SJCRH30 (cell line): Measurements from ENCODE around the gene DMBX1. TPM values are rescaled to one million over a fixed set of nuclear protein-coding genes. Genes with fewer than 3 reads are reported as not detected.

ENCODE experiments used
- DNase-seq, 2 experiments: peaks; one replicate each; pipeline ENCODE4 v3.0.0-alpha.2; 2015 to 2020
- H3K27ac ChIP-seq: fragments of 250-450 bp; sonication (Bioruptor Pico); 2 replicates; pipeline ENCODE4 v1.5.1; 2020; ENCODE audit warnings: mild to moderate bottlenecking, moderate library complexity
- H3K27me3 ChIP-seq: fragments of 250-450 bp; sonication (Bioruptor Pico); 2 replicates; pipeline ENCODE4 v1.5.1; 2020; ENCODE audit warnings: mild to moderate bottlenecking, moderate library complexity
- H3K36me3 ChIP-seq: fragments of 250-450 bp; sonication (Bioruptor Pico); 2 replicates; pipeline ENCODE4 v1.5.1; 2020; ENCODE audit warnings: mild to moderate bottlenecking, moderate library complexity
- H3K4me1 ChIP-seq: fragments of 250-450 bp; sonication (Bioruptor Pico); 2 replicates; pipeline ENCODE4 v1.5.1; 2020; ENCODE audit warnings: mild to moderate bottlenecking, moderate library complexity
- H3K4me3 ChIP-seq: fragments of 250-450 bp; sonication (Bioruptor Pico); 2 replicates; pipeline ENCODE4 v1.5.1; 2020; ENCODE audit warnings: mild to moderate bottlenecking, moderate library complexity
- H3K9me3 ChIP-seq: fragments of 250-450 bp; sonication (Bioruptor Pico); replicated peaks from 2 replicates; pipeline ENCODE4 v1.5.1; 2020; ENCODE audit warnings: mild to moderate bottlenecking, moderate library complexity
- total RNA-seq: library from RNA; depleted of rRNA; stranded (reverse); fragments of >200 nt; shearing (Covaris generic); gene quantifications from 2 replicates; pipeline ENCODE4 v1.2.3, GENCODE V29; 2014

DMBX1 gene
- total RNA-seq, 1 experiment from 2014 or later, result not detected

DNA sequence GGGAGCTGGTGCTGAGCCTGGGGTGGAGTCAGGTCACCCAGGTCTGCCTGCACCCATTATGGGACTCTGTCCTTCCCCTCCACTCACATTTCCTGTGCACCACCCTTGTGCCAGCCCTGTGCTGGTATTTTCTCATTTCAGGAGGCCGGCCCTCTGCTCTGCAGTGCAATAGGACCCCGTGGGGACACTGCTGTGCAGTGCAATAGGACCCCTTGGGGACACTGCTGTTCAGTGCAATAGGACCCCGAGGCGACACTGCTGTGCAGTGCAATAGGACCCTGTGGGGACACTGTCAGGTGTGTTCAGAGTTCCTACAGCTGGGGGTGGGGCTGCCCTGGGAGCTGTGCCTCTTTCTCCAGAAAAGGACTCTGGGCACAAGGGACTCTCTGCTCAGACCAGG lies 36.2 kb upstream of the DMBX1 start:
- Histone ChIP-seq H3K27ac (no peak overlapping the region), H3K4me3 (no peak overlapping the region), H3K4me1 (no peaks in the 10 kb centered on the region), H3K9me3 (no peaks in the 10 kb centered on the region), H3K36me3 (no peaks in the 10 kb centered on the region), H3K27me3 (peaks cover 11% of the 10 kb centered on the region)
- no peak for DNase-seq

DNA sequence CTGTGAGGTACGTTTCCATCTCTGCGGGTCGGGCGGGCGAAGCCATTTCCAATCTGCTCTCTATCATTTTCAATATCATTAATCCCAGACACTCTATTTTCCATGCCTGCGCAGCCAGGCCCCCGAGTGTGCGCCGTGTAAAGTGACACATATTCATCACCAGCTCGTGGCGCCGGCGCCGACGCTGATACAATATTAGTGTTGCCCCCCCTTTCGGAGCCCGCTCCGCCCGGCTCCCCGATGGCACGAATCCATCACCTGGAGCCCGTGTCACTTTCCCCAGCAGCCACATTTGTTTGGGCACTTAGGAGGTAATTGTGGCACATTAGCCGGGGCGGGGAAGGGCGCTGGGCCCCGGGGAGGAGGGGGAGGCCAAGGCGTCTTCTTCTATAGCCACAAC lies 33.7 kb upstream of the DMBX1 start:
- Histone ChIP-seq H3K36me3 (no peaks in the 10 kb centered on the region), H3K27me3 (peaks cover 26% of the 10 kb centered on the region), H3K4me1 (no peaks in the 10 kb centered on the region), H3K27ac (no peak overlapping the region), H3K9me3 (no peaks in the 10 kb centered on the region), H3K4me3 (no peak overlapping the region)
- no peak for DNase-seq

DNA sequence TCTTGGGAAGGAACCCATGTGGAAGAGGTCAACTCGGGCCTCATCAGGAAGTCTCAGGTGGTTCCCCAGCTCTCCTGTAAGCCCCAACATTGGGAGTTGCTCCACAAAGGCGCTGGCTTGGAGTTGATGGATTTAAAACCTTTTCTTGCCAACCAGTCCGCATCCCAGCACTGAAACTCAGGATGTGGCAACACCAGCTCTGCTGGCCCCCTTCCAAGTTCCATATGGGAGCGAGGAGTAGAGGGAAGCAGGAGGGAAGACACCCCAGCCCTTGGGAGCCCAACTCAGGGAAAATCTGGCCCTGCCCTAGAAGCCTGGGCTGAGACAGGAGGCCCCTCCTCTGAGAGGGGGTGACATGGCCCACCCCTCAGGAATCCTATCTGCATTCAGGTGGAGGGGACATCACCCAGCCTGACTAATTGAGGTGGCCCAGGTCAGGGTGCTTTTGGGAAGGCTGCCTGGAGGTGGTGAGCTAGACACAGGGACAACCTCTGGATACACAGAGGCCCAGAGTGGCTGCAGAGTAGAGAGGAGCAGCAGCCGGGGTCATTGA lies 33.1 kb upstream of the DMBX1 start:
- H3K27ac ChIP-seq, result no peak overlapping the region
- H3K36me3 ChIP-seq, result no peaks in the 10 kb centered on the region
- H3K4me1 ChIP-seq, result no peaks in the 10 kb centered on the region
- peaks cover 29% of the 10 kb centered on the region for H3K27me3 ChIP-seq
- H3K4me3 ChIP-seq, result no peak overlapping the region
- no peaks in the 10 kb centered on the region for H3K9me3 ChIP-seq
- DNase-seq, result no peak

DNA sequence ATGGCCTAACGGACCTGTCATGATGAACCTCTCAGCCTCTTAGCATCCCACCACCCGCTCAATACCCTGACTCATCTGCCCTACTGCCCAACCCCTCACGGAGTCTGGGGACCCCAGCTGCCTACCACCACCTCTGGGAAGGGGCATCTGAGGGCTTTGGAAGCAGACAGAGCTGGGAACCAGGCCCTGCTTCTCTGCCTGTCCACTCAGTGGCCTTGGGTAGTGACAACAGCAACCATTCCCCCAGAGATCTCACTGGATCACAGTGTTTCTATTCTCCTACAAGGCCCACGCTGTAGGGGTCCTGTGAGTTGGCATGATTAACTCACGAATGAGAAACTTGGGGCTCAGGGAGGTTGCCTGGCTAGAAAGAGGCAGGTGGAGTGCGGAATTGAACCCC lies 32.5 kb upstream of the DMBX1 start:
- peaks cover 5% of the 10 kb centered on the region; the same call in 1 of the 2 replicates for H3K4me1 ChIP-seq
- H3K27ac ChIP-seq, result no peak overlapping the region
- no peaks in the 10 kb centered on the region for H3K36me3 ChIP-seq
- no peaks in the 10 kb centered on the region for H3K9me3 ChIP-seq
- no peak for DNase-seq
- H3K27me3 ChIP-seq, result peaks cover 34% of the 10 kb centered on the region
- H3K4me3 ChIP-seq, result no peak overlapping the region

DNA sequence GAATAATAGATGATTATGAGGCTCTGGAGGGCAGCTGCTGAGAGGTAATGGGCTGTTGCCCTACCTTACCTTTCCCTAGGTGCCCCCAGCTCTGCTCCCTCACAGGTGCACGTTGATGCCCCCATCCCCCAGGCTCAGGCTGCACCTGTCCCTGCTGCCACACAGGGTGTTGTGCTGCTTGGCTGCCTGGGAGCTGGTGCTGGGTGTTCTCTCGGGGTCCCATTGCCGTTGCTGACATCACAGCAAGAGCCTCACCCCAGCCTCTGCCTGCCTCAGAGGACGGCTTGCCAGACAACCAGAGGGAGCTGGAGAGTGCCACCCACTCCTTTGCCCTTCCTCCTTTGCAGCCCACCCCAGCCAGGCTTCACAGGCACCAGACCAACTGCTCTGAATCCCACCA lies 31.4 kb upstream of the DMBX1 start:
- Histone ChIP-seq H3K27ac (no peak overlapping the region), H3K36me3 (no peaks in the 10 kb centered on the region), H3K4me3 (no peak overlapping the region), H3K9me3 (no peaks in the 10 kb centered on the region), H3K27me3 (peaks cover 36% of the 10 kb centered on the region), H3K4me1 (peaks cover 8% of the 10 kb centered on the region; the same call in 1 of the 2 replicates)
- no peak for DNase-seq

DNA sequence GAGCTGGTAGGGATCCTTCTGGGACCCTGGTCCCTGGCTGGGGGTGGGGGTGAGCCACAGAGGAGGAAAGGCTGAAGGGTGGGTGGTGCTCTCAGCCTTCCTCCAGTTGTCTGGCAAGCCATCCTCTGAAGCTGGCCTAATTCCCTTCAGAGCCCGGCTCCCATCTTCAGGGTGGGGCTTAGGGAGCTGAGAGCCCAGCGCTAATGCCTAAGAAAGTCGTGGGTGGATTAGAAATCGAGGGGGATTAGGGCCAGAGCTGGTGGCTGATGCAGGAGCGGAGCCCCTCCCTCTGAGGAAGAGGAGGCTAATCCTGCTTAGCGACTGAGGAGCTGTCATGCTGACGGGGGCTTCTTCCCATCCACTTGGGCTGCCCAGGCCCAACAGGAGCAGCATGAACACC lies 30.8 kb upstream of the DMBX1 start:
- Histone ChIP-seq H3K4me3 (no peak overlapping the region), H3K36me3 (no peaks in the 10 kb centered on the region), H3K4me1 (peaks cover 8% of the 10 kb centered on the region; the same call in 1 of the 2 replicates), H3K9me3 (no peaks in the 10 kb centered on the region), H3K27ac (no peak overlapping the region), H3K27me3 (peaks cover 29% of the 10 kb centered on the region)
- no peak for DNase-seq

DNA sequence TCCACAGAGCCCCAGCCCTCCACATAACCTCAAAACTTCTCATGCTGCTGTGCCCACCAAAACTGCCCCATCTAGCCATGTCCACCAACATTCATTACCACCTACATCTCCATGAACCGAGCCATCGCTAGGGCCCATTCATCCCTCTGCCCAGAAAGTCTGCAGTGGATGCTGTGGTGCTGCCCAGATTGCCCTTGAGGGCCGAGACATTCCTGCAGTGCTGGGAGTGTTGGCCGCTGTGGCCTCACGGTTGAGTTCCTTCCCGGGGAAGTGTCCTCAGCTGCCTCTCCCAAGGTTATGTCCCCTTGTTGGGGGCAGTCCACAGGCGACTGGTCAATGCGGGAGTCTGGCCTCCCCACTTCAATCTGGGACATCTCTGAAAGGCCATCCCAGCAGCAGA lies 30.3 kb upstream of the DMBX1 start:
- Histone ChIP-seq H3K9me3 (no peaks in the 10 kb centered on the region), H3K4me1 (peaks cover 8% of the 10 kb centered on the region; the same call in 1 of the 2 replicates), H3K27me3 (peaks cover 29% of the 10 kb centered on the region), H3K36me3 (no peaks in the 10 kb centered on the region), H3K4me3 (no peak overlapping the region), H3K27ac (no peak overlapping the region)
- DNase-seq, result no peak

DNA sequence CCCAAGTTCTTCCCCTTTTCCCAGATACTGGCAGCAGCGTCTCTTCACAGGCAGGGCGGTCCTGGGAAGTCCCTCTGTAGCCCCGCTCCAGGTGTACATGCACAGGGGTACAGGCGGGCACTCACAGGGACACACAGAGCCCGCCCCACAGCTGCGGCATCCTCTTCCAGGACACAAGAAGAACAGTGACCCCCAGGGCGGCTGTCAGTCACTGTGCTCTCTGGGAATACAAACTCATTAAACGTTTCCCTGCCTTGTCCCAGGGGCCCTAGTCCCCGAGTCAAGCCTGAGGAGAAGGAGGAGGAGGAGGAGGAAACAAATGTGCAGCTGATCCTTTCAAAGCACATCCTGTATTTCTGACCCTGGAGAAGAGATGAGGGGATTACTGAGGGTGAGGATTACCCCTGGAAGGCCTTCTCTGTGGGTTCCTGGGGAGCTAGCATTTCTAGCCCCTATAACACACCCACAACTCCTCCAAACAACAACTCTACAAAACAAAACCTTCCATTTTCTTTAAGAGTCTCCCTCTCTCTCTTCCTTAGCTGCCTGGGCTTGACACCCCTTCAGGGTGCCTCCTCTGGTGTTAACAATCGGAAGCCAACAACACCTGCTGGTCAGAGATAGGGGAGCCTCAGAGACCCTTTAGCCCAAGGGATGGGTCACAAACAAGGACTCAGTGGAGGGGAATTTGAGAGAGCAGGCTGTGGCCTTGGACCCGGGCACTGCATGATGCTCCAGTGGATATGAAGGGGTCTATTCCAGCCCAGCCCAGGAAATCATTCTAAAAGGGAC lies 28.4 kb upstream of the DMBX1 start:
- Histone ChIP-seq H3K9me3 (no peaks in the 10 kb centered on the region), H3K27me3 (peaks cover 37% of the 10 kb centered on the region), H3K27ac (no peak overlapping the region), H3K4me1 (peaks cover 20% of the 10 kb centered on the region), H3K36me3 (no peaks in the 10 kb centered on the region), H3K4me3 (no peak overlapping the region)
- no peak for DNase-seq

DNA sequence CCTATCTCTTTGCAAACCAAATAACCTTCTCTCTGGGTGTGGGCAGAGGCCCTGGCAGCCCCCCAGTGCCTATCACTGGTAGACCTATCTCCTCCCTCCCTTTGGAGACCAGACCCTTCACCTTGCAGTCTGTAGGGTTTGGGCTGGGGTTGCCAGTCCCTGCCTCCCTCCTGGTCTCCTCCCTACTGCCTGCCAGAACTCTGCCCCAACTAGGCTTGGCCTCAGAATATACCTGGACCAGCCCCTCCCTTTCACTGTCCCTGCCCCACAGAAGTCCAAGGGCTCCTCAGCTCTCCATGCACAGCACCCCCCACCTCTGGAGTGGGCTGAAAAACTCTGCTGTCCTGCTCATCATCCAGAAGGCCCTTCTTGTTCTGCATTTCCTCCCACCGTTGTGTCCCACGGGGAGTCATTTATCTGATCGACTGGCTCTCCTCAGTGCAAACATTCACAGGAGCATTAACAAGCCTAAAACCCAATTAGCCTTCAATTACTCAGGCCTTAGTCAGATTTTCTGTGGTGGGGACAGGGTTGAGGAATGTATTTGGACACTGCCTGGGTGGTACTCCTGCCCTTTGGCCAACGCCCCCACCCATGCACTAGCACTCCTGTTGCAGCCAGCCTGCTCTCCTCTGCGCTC lies 27.7 kb upstream of the DMBX1 start:
- H3K36me3 ChIP-seq, result no peaks in the 10 kb centered on the region
- DNase-seq, result no peak
- H3K4me3 ChIP-seq, result no peak overlapping the region
- no peaks in the 10 kb centered on the region for H3K9me3 ChIP-seq
- H3K4me1 ChIP-seq, result peaks cover 21% of the 10 kb centered on the region
- peaks cover 38% of the 10 kb centered on the region for H3K27me3 ChIP-seq
- no peak overlapping the region for H3K27ac ChIP-seq

DNA sequence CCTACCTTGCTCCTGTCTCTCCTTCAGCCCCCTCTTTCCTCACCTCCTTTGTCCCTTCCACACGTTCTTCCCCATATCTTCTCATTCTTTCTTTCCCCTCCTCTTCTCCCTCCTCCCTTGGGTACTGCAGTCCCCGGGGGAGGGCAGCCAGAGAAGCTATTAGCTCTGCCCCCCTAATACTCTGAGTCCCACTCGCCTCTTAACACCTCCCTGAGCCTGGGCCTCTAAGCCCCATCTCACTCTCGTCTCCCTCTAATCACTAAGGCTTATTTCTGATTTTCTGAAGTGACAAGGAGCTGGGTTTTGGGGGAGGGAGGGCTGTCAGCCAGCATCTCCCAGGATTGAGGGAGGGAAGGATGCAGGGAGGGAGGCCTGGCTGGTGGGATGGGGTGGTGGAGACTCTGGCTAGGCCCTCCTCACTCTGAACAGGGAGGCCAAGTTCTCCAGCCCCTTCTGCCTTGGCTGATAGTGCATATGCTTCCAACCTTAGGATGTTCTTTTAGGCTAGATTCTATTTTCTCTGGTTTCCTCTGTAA lies 25.6 kb upstream of the DMBX1 start:
- Histone ChIP-seq H3K4me1 (peaks cover 26% of the 10 kb centered on the region), H3K27me3 (peaks cover 48% of the 10 kb centered on the region), H3K4me3 (no peak overlapping the region), H3K27ac (no peak overlapping the region; the same call in 1 of the 2 replicates), H3K9me3 (no peaks in the 10 kb centered on the region), H3K36me3 (no peaks in the 10 kb centered on the region)
- no peak for DNase-seq

DNA sequence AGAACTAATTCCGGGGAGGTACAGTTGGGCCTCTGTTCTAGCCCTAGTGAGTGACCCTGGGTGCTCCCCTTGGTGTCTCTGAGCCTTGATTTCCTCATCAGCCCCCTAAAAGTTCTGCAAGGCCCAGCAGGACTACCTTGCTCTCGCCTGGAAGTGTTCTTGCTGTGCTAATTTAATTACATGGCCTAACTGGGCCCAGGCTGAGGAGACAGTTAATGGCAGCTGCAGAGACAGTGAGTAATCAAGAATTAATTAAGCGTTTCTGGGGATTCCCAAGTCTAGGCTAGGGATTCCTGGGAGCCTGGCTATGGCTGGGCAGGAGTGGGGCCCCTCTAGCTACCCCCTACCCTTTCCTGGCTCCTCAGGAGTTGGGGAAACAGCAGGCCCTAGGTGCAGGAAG lies 24.7 kb upstream of the DMBX1 start:
- Histone ChIP-seq H3K9me3 (no peaks in the 10 kb centered on the region), H3K36me3 (no peaks in the 10 kb centered on the region), H3K4me1 (peaks cover 26% of the 10 kb centered on the region), H3K27me3 (peaks cover 44% of the 10 kb centered on the region), H3K4me3 (no peak overlapping the region), H3K27ac (peak overlapping the region; percentile 29; the same call in 1 of the 2 replicates)
- DNase-seq, result peak in 1 of 2 experiments; percentile 28

DNA sequence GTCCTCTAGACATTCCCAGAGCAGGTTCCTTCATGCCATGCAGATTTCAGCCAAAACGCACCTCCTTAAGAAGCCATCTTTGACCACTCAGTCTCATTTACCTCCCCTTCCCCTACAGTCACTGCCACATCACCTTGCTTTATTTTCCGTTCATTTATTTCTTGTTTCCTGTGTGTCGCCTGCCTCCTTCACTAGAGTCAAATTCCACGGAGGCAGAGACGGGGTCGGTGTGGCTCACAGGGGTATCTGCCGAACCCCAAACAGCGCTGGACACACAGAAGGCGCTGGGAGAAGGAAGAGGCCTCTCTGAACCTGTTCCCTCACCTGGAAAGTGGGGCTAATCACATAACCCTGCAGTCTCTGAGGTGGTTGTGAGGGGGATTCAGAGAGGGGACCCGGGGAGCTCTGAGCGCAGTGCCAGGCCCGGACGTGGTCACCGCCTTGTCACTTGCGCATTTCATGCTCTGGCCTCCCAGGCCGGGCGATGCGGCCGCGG lies 23.6 kb upstream of the DMBX1 start:
- no peaks in the 10 kb centered on the region for H3K9me3 ChIP-seq
- H3K36me3 ChIP-seq, result no peaks in the 10 kb centered on the region
- no peak overlapping the region; the same call in 1 of the 2 replicates for H3K27ac ChIP-seq
- peaks cover 38% of the 10 kb centered on the region for H3K27me3 ChIP-seq
- H3K4me1 ChIP-seq, result peaks cover 26% of the 10 kb centered on the region
- peak overlapping the region; percentile 62 for H3K4me3 ChIP-seq
- DNase-seq, result no peak

DNA sequence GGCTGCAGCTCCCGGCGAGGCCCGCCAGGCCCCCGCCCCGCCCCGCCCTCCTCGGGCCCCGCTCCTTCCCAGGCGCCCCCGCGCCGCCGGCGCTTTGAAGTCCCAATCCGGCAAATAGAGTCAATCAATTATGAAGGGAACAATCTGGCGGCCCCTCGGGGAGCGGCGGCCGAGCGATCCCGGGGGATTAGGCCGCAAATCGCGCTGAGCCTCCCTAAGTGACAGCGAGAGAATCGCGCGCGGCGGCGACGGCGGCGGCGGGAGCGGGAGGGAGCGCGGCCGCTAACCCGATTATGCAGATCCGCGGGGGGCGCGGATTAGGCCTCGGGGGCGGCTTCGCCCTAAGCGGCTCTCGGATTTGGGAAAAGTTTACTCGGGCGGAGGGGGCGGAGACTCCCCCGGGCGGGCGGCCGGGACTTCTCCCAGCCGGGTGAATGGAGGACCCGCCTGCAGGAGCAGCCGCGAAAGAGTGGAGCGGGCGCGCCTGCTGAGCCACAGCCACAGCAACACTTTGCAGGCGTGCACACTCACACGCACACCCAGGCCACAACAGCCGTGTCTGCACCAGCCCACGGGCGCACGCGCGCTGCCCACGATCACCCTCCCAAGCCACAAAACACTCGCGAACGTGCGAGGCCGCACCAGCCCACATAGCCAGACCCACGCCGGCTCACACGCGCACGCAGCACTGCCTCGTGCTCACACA lies 23.0 kb upstream of the DMBX1 start:
- Histone ChIP-seq H3K9me3 (no peaks in the 10 kb centered on the region), H3K4me1 (peaks cover 26% of the 10 kb centered on the region), H3K27me3 (peaks cover 37% of the 10 kb centered on the region), H3K36me3 (no peaks in the 10 kb centered on the region), H3K27ac (no peak overlapping the region), H3K4me3 (peak overlapping the region; percentile 62)
- DNase-seq, result peak; percentile 63 to 65

DNA sequence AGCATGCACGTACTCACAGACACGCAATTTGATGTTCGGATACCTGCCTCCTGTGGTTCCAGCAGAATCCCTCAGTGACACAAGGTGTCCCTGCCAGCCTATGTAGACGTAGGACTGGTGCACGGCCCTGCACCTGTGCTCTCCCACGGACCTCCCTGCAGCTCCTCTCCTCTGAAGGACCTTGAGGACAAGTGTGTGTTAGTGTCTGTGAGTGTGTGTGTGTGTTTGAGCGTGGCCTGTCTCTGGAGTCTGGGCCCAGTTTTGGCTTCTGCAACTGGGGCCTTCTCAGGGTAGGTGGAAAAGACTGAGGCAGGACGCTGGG lies 22.5 kb upstream of the DMBX1 start:
- no peak overlapping the region for H3K27ac ChIP-seq
- peaks cover 22% of the 10 kb centered on the region for H3K4me1 ChIP-seq
- peak overlapping the region; percentile 62 for H3K4me3 ChIP-seq
- H3K36me3 ChIP-seq, result no peaks in the 10 kb centered on the region
- H3K9me3 ChIP-seq, result no peaks in the 10 kb centered on the region
- no peak for DNase-seq
- peaks cover 33% of the 10 kb centered on the region for H3K27me3 ChIP-seq
